CD4-positive, alpha-beta T cell treated with Interleukin-4 for 1 hour (primary cell): ENCODE data around the gene RAP1A.
"Not testable (repeated sequence)": the region's sequence is repeated elsewhere in the genome, so short reads cannot be mapped to it uniquely, and the experiment has no call there.

Experiments
- DNase-seq, 2 donors: peaks; one replicate each; pipeline ENCODE4 v3.0.0-alpha.2; 2020 to 2022

RAP1A gene

DNA sequence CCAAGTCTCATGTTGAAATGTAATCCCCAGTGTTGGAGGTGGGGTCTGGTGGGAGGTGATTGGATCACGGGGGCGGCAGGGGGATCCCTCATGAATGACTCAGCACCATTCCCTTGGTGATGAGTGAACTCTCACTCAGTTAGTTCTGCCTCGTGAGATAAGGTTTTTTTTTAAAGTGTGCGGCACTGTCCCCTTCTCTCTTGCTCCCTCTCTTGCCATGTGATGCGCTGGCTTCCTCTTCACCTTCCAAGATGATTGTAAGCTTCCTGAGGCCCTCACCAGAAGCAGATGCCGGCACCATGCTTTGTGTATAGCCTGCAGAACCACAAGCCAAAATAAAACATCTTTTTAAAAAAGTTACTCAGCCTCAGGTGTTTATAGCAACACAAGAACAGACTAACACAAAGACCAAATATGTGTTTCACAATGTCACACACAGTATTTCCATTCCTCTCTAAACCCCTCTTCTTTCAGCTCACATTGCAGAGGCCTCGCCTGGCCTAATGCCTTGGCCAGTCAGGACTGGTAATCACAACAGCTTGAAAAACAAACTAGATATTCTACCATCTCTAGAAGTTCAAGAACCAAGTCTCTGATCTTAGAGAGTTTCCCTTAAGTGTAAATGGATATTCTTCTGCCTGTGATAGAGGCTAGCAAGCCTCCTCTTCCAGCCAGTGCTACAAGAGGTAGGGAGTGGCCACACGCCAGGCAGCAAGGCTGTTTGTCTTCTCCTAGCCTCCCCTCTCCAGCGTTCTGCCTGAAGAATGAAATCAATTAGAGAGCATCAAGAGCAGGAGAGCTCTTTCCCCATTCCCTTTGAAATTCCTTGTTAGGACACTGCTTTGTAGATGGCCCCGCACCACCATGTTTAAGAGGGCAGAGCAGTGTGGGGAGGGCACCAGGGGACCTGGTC lies 19.6 kb upstream of the RAP1A start:
- no peak for DNase-seq

- DNase-seq: no peak
Observed at GRCh38 chr1:111600886-111601386, 18.7 kb upstream of the RAP1A start.

DNA sequence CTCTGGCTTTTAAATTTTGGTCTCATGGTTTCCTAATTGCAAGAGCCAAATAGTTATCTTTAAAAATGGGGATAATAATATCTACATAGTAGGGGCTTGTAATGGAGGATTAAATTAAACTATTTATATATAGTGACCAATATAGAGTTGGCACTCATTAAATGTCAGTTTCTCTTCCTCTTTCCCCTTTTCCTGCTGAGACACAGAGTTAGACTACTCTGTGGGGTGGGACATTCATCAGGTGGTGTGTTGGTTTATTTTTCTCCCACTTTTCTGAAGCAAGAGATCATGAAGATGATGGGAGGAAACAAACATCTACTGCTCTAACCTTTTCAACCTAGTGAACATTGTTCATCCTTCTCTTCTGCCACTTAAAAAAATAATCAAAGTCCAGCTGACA lies 17.3 kb upstream of the RAP1A start:
- no peak for DNase-seq

GRCh38 chr1:111602974-111603373 lies 16.6 kb upstream of the RAP1A start:
- DNase-seq: no peak

DNA sequence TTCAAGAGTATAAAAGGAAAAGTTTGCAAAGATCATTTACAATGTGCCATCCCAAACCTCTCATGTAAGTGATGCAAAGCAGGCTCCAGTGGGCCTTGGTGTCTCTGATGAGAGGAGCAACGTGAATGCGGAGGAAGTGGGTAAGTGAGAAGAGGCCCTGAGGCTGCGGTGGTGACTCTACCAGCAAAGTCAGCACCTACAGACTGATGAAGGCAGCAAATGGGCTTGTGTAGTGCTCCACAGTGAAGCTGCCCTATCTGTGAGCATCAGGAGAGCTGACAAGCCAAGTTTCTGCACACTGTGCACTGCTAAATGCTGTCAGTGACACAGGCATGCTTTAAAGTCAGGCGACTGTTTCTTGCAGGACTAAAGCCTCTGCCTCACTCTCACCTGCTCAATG lies 15.6 kb upstream of the RAP1A start:
- peak; percentile 79 to 83 for DNase-seq

DNA sequence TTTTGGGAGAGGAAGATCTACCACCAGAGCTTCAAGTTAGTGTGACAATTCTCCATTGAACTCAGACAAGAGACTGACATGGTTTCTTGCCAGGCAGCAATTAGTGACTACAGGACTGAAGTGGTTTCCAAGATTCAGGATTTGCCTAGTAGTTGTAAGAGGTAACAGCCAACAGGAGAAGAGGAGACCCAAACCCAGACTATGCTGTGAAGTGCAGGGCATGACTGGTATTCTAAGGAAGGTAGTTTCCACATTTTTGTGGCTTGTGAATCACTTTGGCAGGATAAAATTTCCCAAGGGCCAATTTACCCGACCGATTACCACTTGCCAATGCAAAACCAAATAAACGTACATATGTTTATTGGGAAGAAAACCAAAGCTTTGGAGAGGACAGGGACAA lies 14.7 kb upstream of the RAP1A start:
- DNase-seq: no peak

- no peak for DNase-seq
Observed at GRCh38 chr1:111605576-111605975, 14.0 kb upstream of the RAP1A start.

GRCh38 chr1:111606457-111607215 lies 13.0 kb upstream of the RAP1A start:
- DNase-seq: not testable (repeated sequence)

DNA sequence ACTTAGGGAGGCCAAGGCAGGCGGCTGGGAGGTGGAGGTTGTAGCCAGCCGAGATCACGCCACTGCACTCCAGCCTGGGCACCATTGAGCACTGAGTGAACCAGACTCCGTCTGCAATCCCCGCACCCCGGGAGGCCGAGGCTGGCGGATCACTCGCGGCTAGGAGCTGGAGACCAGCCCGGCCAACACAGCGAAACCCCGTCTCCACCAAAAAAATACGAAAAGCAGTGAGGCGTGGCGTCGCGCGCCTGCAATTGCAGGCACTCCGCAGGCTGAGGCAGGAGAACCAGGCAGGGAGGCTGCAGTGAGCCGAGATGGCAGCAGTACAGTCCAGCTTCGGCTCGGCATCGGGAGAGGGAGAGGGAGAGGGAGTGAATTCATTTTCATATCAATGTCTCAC lies 11.1 kb upstream of the RAP1A start:
- not testable (repeated sequence) for DNase-seq

GRCh38 chr1:111611986-111612385 lies 7.6 kb upstream of the RAP1A start:
- DNase-seq: no peak

- DNase-seq: peak; percentile 72 to 80
Observed at GRCh38 chr1:111615870-111616715, 3.5 kb upstream of the RAP1A start.

GRCh38 chr1:111618081-111618480 lies 1.5 kb upstream of the RAP1A start:
- no peak for DNase-seq

GRCh38 chr1:111618961-111619634 lies 491 bp upstream of the RAP1A start:
- DNase-seq: no peak

DNA sequence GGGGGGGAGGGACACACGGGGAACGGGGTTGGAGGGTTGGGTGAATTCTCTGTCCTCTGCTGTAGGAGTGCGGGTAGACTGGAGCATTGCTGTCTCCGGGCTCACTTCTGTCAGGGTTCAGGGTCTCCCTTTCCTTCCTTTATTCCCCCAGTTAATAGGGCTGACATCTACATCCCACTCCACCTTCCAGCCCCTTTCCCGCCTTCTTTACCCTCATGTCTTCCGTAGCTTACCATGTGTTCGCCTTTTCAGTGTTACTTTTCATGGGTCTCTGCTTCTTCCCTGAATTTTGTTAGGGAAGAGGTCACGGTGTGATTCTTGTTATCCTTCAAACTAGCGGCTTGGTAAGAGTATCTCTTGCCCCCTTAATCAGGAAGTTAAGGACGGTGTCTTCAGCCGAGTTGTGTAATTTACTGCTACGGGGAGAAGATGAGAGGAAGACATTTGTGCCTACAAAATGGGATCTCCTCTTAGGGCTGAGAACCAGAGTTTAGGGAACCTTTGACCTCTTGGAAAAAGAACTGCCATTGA lies 917 bp downstream of the RAP1A start:
- no peak for DNase-seq

DNA sequence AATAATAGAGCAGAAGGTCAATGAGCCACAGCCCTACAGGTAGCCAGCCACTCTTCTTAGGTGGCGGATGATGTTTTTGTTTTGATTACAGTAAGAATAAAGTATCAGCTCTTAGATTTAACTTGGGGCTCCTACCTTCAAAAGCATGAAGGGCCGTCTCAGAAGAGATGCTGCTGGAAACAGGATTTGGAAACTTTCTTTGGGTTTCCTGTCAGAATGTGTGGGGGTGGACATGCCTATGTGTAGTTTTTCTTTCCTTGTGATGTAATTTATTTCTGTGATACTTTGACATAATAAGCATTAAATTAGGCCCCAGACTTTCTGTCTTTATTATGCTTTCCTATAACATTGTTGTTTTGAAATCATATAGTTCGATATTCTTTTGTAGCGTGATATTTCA lies 1.5 kb downstream of the RAP1A start:
- peak in 1 of 2 donors; percentile 60 for DNase-seq

- no peak for DNase-seq
Observed at GRCh38 chr1:111622166-111622565, 2.6 kb downstream of the RAP1A start.

DNA sequence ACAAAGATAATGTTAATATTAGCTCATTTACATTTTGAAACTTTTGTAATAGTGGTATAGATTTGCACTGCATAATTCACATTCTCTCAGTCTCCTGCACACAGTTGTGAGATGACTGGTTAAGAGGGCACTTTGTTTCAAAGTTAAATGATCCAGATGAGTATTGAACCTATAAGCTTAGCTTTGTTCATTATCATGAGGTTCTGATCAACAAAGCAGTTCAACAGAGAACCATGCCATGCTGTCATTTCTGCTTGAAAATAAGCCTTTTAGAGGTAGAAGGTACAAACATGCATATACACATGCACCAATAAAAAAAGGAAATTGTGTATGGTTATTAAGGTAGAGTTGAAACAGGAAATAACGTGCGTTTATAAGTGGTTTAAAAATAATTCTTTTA lies 4.8 kb downstream of the RAP1A start:
- peak in 1 of 2 donors; percentile 77 for DNase-seq

GRCh38 chr1:111625276-111625675 lies 5.7 kb downstream of the RAP1A start:
- DNase-seq: no peak

- no peak for DNase-seq
Observed at GRCh38 chr1:111628153-111628552, 8.6 kb downstream of the RAP1A start.

DNA sequence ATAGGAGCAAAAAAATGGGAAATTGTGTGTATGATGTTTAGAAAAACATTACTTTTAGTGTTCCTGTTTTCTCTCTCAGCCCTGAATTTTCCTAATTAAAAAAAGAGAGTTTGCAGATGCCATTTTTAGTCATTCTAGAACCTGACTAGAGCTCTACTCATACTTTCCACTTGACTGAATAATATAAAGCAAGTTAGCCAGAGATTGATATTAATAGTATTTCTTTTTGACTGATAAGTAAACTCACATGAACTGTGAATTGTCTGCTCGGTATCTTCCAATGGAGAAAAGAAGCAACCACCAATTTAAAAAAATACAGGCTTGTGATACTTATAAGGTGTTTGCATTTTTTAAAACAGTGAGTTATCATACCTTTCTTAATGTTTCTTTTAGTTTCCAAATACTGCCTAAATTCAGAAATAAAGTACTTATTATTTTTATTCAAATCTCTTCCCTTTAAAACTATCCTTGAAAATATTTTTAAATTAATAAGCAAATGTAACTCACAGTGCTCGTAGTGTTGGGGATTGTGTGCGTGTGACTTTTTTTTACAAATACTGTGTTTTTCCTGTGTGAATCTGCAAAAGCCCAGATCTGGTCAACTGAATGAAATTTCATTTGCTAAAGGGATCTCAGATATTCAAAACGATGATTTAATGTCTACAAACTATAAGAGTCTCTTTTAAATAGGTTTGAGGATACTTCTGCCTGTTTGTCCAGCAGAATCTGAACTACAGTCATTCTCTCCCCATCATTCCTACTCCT lies 9.8 kb downstream of the RAP1A start:
- DNase-seq: no peak

- DNase-seq: no peak
Observed at GRCh38 chr1:111630567-111630966, 11.0 kb downstream of the RAP1A start.
